Neural progenitor cell (in vitro differentiated cells): Measurements from ENCODE around the gene CNTNAP4. TPM values are rescaled to one million over a fixed set of nuclear protein-coding genes. Genes with fewer than 3 reads are reported as not detected.

Experiments
- DNase-seq: peaks from one replicate; pipeline ENCODE4 v3.0.0-alpha.2; 2016; ENCODE audit warnings: low spot score
- H2AFZ ChIP-seq: fragments of 200-600 bp; sonication (generic); replicated peaks from 2 replicates; pipeline ENCODE4 v1.6.1; 2016; ENCODE audit warnings: antibody characterized with exemption
- H3F3A ChIP-seq: fragments of 200-600 bp; sonication (generic); 2 replicates; pipeline ENCODE4 v1.6.1; 2016; ENCODE audit warnings: antibody characterized with exemption, low read depth
- H3K27ac ChIP-seq: fragments of 200-600 bp; sonication (generic); 2 replicates; pipeline ENCODE4 v1.5.1; 2016; ENCODE audit warnings: mild to moderate bottlenecking
- H3K27me3 ChIP-seq: fragments of 200-600 bp; sonication (generic); 2 replicates; pipeline ENCODE4 v1.6.1; 2016; ENCODE audit warnings: mild to moderate bottlenecking, moderate library complexity
- H3K36me3 ChIP-seq: fragments of 200-600 bp; sonication (generic); 2 replicates; pipeline ENCODE4 v1.5.1; 2016
- H3K4me1 ChIP-seq: fragments of 200-600 bp; sonication (generic); 2 replicates; pipeline ENCODE4 v1.6.1; 2016; ENCODE audit warnings: mixed run types
- H3K4me2 ChIP-seq: fragments of 200-600 bp; sonication (generic); 2 replicates; pipeline ENCODE4 v1.6.1; 2016
- H3K4me3 ChIP-seq: fragments of 200-600 bp; sonication (generic); 2 replicates; pipeline ENCODE4 v1.5.1; 2016
- H3K79me2 ChIP-seq: fragments of 200-600 bp; sonication (generic); 2 replicates; pipeline ENCODE4 v1.6.1; 2016; ENCODE audit warnings: low read depth
- H3K9ac ChIP-seq: fragments of 200-600 bp; sonication (generic); 2 replicates; pipeline ENCODE4 v1.6.1; 2016
- H3K9me3 ChIP-seq: fragments of 200-600 bp; sonication (generic); 2 replicates; pipeline ENCODE4 v1.5.1; 2016; ENCODE audit warnings: low read depth
- H4K20me1 ChIP-seq: fragments of 200-600 bp; sonication (generic); 2 replicates; pipeline ENCODE4 v1.6.1; 2016; ENCODE audit warnings: low read depth
- H3K27ac Mint-ChIP-seq: 3 replicates; pipeline ENCODE4 v1.8.0; 2021; ENCODE audit warnings: mixed read lengths
- H3K27me3 Mint-ChIP-seq: 2 replicates; pipeline ENCODE4 v1.8.0; 2022; ENCODE audit warnings: low read depth, mild to moderate bottlenecking, inconsistent platforms, moderate library complexity, mixed read lengths; ENCODE audit not compliant: insufficient read depth
- H3K36me3 Mint-ChIP-seq: 3 replicates; pipeline ENCODE4 v1.8.0; 2021; ENCODE audit warnings: mixed read lengths
- H3K4me1 Mint-ChIP-seq: 3 replicates; pipeline ENCODE4 v1.8.0; 2021; ENCODE audit warnings: mixed read lengths
- H3K4me3 Mint-ChIP-seq: 3 replicates; pipeline ENCODE4 v1.8.0; 2021; ENCODE audit warnings: mild to moderate bottlenecking, moderate library complexity, mixed read lengths
- H3K9me3 Mint-ChIP-seq: 3 replicates; pipeline ENCODE4 v1.8.0; 2020; ENCODE audit warnings: mixed read lengths
- EZH2 ChIP-seq: fragments of 200-600 bp; sonication (generic); IDR thresholded peaks from 2 replicates; pipeline ENCODE4 v1.6.1; 2017; ENCODE audit warnings: antibody characterized with exemption, mild to moderate bottlenecking, moderate library complexity
- EZH2phosphoT487 ChIP-seq: fragments of 200-600 bp; sonication (generic); IDR thresholded peaks from 2 replicates; pipeline ENCODE4 v1.6.1; 2017; ENCODE audit warnings: antibody characterized with exemption
- small RNA-seq: library from RNA; depleted of rRNA; stranded (forward); fragments of <200 nt; gene quantifications from one replicate; pipeline ENCODE3, GENCODE V24; 2015
- total RNA-seq: library from RNA; depleted of rRNA; stranded (reverse); fragments of >200 nt; gene quantifications from 2 replicates; pipeline ENCODE4 v1.2.3, GENCODE V29; 2015; ENCODE audit warnings: low replicate concordance
- TF ChIP-seq, protein P1 (sequence below): fragments of 200-600 bp; sonication (generic); IDR thresholded peaks from 2 replicates; pipeline ENCODE4 v1.5.1; 2017; ENCODE audit warnings: antibody characterized with exemption, mild to moderate bottlenecking

CNTNAP4 gene
- total RNA-seq, 1 donor from 2014 or later, result 0.41 TPM

DNA sequence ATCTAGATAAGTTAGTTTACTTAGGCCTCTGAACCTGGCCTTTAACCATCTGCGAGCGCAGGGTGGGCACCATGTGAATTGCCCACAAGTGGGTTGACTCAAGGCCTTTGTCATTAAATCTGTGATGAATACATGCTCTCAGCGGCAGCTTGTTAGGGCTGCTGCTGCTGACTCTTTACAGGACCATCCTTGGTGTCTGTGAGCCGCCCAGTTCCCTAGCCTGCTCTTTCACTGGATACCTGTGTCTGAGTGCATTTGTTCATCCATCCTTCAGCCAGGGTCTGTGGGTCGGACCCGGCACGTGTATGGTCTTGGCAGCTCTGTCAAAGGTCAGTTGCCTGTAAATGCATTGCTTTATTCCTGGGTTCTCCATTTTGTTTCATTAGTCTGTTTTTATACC is 321.3 kb downstream of the CNTNAP4 start:
- Histone ChIP-seq H3K4me3 (no peak overlapping the region), H3K79me2 (no peaks in the 10 kb centered on the region), H3F3A (no peaks in the 10 kb centered on the region), H3K27ac (no peak overlapping the region), H4K20me1 (no peaks in the 10 kb centered on the region), H2AFZ (no peak overlapping the region), H3K36me3 (no peaks in the 10 kb centered on the region), H3K4me2 (no peak overlapping the region), H3K27me3 (no peaks in the 10 kb centered on the region), H3K9me3 (no peaks in the 10 kb centered on the region), H3K4me1 (no peaks in the 10 kb centered on the region), H3K9ac (no peak overlapping the region)
- TF ChIP-seq EZH2phosphoT487 (no peak), EZH2 (no peak)
- TF ChIP-seq, protein P1, sequence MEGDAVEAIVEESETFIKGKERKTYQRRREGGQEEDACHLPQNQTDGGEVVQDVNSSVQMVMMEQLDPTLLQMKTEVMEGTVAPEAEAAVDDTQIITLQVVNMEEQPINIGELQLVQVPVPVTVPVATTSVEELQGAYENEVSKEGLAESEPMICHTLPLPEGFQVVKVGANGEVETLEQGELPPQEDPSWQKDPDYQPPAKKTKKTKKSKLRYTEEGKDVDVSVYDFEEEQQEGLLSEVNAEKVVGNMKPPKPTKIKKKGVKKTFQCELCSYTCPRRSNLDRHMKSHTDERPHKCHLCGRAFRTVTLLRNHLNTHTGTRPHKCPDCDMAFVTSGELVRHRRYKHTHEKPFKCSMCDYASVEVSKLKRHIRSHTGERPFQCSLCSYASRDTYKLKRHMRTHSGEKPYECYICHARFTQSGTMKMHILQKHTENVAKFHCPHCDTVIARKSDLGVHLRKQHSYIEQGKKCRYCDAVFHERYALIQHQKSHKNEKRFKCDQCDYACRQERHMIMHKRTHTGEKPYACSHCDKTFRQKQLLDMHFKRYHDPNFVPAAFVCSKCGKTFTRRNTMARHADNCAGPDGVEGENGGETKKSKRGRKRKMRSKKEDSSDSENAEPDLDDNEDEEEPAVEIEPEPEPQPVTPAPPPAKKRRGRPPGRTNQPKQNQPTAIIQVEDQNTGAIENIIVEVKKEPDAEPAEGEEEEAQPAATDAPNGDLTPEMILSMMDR, result no peak
- DNase-seq, result no peak
- no peak overlapping the region for H3K27ac Mint-ChIP-seq
- no peaks in the 10 kb centered on the region for H3K9me3 Mint-ChIP-seq
- H3K4me1 Mint-ChIP-seq, result no peaks in the 10 kb centered on the region
- no peaks in the 10 kb centered on the region for H3K27me3 Mint-ChIP-seq
- no peaks in the 10 kb centered on the region for H3K36me3 Mint-ChIP-seq
- H3K4me3 Mint-ChIP-seq, result no peak overlapping the region

DNA sequence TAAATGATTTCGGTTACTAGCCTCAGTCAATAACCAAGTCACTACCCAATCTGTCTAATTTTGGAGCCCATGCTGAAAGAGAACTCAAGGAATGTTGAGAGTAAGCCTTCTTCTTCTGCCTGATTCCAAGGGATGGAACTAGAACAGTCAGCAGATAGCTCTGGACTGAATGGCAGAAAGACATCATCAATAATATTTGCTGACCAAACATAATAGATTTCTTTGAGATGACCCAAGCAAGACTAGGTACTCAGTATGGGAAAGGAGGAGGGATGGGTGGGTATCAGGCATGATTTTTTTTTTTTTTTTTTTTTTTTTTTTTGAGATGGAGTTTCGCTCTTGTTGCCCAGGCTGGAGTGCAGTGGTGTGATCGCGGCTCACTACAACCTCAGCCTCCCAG is 330.1 kb downstream of the CNTNAP4 start:
- H3K4me1 Mint-ChIP-seq, result no peaks in the 10 kb centered on the region
- H3K36me3 ChIP-seq, result no peaks in the 10 kb centered on the region

More for the DNA sequence above, 330.1 kb downstream of the CNTNAP4 start:
- TF ChIP-seq EZH2 (no peak), EZH2phosphoT487 (no peak)
- TF ChIP-seq, protein P1, result no peak
- no peak overlapping the region for H3K4me2 ChIP-seq
- no peak for DNase-seq
- no peak overlapping the region for H3K27ac ChIP-seq
- H2AFZ ChIP-seq, result no peak overlapping the region
- Mint-ChIP-seq H3K36me3 (no peaks in the 10 kb centered on the region), H3K27ac (no peak overlapping the region), H3K9me3 (peaks cover 3% of the 10 kb centered on the region), H3K4me3 (no peak overlapping the region), H3K27me3 (no peaks in the 10 kb centered on the region)
- no peaks in the 10 kb centered on the region for H3K79me2 ChIP-seq
- no peaks in the 10 kb centered on the region for H3K27me3 ChIP-seq
- H3K4me1 ChIP-seq, result no peaks in the 10 kb centered on the region
- no peak overlapping the region for H3K9ac ChIP-seq
- no peak overlapping the region for H3K4me3 ChIP-seq
- no peaks in the 10 kb centered on the region for H3F3A ChIP-seq
- no peaks in the 10 kb centered on the region for H4K20me1 ChIP-seq
- no peaks in the 10 kb centered on the region for H3K9me3 ChIP-seq

Small RNAs within 50 kb of the gene (small RNA-seq; reads per million reads assigned to genes)
- gene RF00133, result not detected
- not detected for gene RN7SKP233
